Mesendoderm (in vitro differentiated cells): Measurements from ENCODE around the gene CPED1. TPM values are rescaled to one million over a fixed set of nuclear protein-coding genes. Genes with fewer than 3 reads are reported as not detected.

Experiments
- small RNA-seq: library from polyadenylated mRNA; stranded (forward); fragments of <200 nt; extraction: miRNeasy Mini kit (QIAGEN cat#:217004); gene quantifications from one replicate; pipeline ENCODE3, GENCODE V24; 2013; ENCODE audit not compliant: insufficient read depth

Gene CPED1

Small RNAs within 50 kb of the gene (small RNA-seq; reads per million reads assigned to genes)
- not detected for gene HMGN1P18
- gene RNA5SP240, result not detected
- not detected for gene RNA5SP241
- gene RNU6-517P, result not detected
